Globus pallidus (tissue), 1 donor: ENCODE results near the gene FSIP2.

Experiments used
- DNase-seq: peaks from one replicate; pipeline ENCODE4 v3.0.0-alpha.2; 2015; ENCODE audit warnings: low spot score

The FSIP2 gene, protein sequence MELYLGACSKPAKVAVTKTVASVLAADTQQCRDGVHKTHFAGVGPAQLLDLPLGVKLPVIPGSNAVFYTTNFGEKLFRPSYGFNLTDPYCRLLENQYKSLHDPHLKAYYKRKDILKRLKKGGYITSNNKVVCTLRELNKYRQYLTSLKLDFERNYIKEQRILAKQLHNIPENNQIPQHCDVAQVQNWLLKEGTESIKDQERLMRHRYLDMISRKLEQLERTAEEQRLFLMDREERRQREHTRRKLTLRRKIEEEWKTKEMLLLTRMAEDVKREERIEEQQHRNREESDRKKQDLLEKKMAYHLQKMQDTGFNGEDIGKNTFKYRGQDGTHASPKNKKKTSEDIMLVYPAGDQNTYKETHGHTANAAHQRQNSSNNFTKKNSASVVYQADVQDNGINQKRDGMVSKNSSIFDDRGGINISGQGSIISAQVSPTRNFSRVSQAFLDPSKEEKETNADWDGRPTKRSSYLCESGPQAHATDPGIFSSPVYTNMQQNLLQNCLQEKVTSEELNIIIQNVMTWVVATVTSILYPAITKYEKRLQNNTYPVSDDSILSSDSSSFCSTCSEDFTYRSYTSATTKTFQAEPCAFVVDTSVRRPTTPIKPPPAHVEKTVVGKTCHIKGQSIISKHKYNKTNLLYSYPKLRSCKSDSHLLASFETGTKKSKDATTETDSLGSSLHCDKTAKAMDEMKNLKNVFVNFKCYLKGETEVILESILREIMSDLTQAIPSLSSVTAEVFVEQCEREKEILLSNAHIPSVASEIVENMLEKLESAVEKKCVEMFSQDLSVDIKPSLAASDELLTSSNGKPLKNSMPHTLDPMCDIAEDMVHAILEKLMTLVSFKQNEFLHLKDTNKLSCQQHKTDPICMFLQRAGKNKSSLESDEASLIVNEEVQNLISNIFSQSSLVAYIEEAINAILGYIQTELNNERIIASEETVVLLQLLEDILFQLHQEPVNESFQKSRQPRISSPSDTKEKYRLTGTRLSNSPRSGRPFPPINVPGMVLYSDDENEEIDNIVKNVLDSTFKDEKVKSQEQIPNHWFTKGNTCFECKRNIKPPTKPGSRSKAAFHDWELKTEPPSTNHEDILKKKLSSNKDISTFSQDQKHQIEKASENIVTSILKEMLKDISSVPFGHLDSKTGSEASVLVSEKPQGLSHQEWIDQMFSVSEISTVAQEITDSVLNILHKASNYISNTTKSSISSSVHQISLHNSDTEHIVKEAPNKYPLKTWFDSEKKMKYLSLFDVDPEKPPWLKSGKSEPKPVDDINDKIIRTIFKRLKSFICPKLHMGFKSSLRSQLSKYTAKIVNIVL (N-terminal part only)

GRCh38 chr2:185738679-185739472 is at the start of gene FSIP2:
TSS of gene FSIP2 (plus strand) at chr2:185738804. CDS start at chr2:185738895, 91 bp downstream.
- no peak for DNase-seq

- DNase-seq, result no peak
Observed at GRCh38 chr2:185689906-185690539, 48.6 kb upstream of the FSIP2 start.

DNA sequence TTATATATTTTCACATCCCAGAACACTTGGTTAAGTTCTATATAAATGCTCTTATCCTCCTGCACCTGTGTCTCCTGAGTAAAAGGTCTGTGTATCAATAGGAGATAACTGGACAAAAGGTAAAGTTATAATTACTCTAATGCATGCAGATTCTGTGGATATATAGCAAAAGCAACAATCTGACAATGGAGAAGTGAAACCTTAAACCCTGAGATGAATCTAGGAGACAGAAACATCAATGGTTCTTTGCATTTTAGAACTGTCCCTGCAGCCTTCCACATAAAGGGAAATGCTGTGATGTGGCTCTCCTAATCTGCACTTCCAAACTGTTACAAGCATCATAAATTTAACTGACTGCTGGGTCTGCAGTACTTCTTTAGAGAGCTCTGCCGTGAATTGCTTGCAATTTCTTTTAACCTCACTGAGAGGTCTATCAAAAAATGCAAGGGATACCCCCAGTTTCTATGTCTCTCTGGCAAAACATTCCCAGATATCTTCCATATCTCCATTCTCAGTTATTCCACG is 42.8 kb upstream of the FSIP2 start:
- no peak for DNase-seq

GRCh38 chr2:185700883-185701282 is 37.7 kb upstream of the FSIP2 start:
- no peak for DNase-seq

DNA sequence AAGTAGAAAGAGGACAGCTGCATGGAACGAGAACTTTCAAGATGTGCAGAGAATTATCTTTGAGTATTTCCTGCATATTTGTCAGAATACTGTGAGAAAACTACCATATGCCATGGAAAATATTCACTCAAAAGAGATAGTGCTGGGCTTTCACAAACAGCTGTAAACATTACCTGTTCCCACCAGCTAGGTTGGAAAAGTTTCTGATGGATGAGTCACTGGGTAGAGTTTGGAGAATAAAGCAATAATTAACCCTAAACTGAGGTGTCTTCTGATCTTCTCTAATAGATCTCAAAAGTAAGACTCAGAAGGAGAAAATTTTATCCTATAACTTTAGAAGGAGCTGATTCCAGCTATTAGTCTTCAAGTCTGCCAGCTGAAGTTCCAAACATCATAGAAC is 3.9 kb upstream of the FSIP2 start:
- no peak for DNase-seq

- DNase-seq, result no peak
Observed at GRCh38 chr2:185736210-185736609, 2.4 kb upstream of the FSIP2 start.

GRCh38 chr2:185745864-185746859 is 7.6 kb downstream of the FSIP2 start:
- DNase-seq, result no peak

DNA sequence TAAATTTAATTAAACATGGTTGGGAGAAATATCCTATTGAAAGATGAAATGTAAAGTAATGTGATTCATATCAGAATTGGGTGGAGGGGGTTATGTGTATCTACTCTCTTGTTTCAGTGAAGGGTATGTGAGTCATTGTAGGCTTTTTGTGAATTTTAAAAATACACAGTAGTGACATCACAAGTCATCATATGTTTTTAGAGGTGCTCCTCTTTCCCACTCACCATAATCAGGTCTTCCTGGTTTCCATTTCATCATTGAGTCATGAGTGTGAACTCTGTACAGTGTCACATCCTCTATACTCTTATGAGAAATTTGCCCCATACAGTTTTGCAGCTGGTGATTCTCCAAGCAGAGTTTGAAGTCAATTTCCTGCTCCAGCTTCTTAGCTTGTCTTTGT is 18.8 kb downstream of the FSIP2 start:
- DNase-seq, result no peak

GRCh38 chr2:185771396-185771795 is 32.8 kb downstream of the FSIP2 start:
- DNase-seq, result no peak

- DNase-seq, result no peak
Observed at GRCh38 chr2:185780890-185781289, 42.3 kb downstream of the FSIP2 start.

DNA sequence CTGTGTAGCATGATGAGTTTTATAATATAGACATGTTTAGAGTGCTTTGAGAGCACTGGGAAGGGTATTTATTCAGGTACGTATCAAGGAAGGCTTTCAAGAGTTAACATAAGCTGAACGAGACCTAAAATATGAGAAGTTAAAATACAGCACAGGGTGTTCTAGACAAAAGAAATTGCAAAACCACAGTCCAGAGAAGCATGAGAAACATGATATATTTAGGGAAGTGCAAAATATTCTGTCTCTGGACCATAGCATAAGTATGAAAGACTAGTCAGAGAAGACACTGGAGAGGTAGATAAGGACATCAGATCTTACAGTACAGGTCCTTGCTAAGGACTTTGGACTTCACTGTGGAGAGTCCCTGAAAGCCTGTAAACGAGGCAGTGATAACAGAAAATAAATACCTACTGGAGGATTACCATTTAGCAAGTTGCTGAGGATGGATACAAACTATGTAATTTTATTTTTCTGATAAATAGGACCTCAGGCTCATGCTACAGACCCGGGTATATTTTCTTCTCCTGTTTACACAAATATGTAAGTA is 43.7 kb downstream of the FSIP2 start:
- no peak for DNase-seq

GRCh38 chr2:185785156-185785555 is 46.6 kb downstream of the FSIP2 start:
- DNase-seq, result no peak

GRCh38 chr2:185785851-185786473 is 47.4 kb downstream of the FSIP2 start:
- no peak for DNase-seq

- no peak for DNase-seq
Observed at GRCh38 chr2:185787227-185788145, 48.9 kb downstream of the FSIP2 start.

DNA sequence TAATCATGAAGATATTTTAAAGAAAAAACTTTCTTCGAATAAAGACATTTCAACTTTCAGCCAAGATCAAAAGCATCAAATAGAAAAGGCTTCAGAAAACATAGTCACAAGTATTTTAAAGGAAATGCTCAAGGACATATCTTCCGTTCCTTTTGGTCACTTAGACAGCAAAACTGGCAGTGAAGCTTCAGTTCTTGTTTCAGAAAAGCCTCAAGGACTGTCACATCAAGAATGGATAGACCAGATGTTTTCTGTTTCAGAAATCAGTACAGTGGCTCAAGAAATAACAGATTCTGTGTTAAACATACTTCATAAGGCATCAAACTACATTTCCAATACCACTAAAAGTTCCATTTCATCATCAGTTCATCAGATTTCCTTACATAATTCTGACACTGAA is 51.8 kb downstream of the FSIP2 start:
- no peak for DNase-seq

GRCh38 chr2:185793532-185794345 is 55.1 kb downstream of the FSIP2 start:
- DNase-seq, result no peak

- no peak for DNase-seq
Observed at GRCh38 chr2:185796758-185797157, 58.2 kb downstream of the FSIP2 start.
